Measurements from ENCODE around the gene ADCY1.

- no peak for TF ChIP-seq CTCF (IDR thresholded peaks at IDR 0.05; ENCODE audit: extremely low read depth in 1 of 2, insufficient read depth in 1 of 2, low read depth in 1 of 2, low read length in 2 of 2)
- TF ChIP-seq MAX (IDR thresholded peaks at IDR 0.05; ENCODE audit: insufficient read depth, insufficient read length) = no peak
- no peak for TF ChIP-seq EZH2 (IDR thresholded peaks at IDR 0.05; ENCODE audit: borderline replicate concordance, low read depth, low read length, severe bottlenecking)
- TF ChIP-seq POLR2A (IDR thresholded peaks at IDR 0.05; ENCODE audit: low read depth, low read length) = no peak
- no peak for TF ChIP-seq MYC (IDR thresholded peaks at IDR 0.05; ENCODE audit: low read depth, low read length)
- TF ChIP-seq POLR2AphosphoS5 (IDR thresholded peaks at IDR 0.05; ENCODE audit: insufficient read depth, low read depth, low read length) = no peak
- TF ChIP-seq GATA2 (IDR thresholded peaks at IDR 0.05; ENCODE audit: insufficient read depth, insufficient read length, low read depth, low read length) = no peak
Measured at GRCh38 chr7:45592230-45592991, 18.2 kb downstream of the ADCY1 start.

Data from endothelial cell of umbilical vein (primary cell).